HCT116 (cell line): ENCODE measurements around the gene ZNF284. TPM values are rescaled to one million over a fixed set of nuclear protein-coding genes. Genes with fewer than 3 reads are reported as not detected.
A peak's percentile ranks its signal among the peaks of the same experiment; 100 is the strongest.

Source experiments
- ATAC-seq: fragments of 200-7000 bp; cut with Tn5 transposase; 2 replicates; pipeline ENCODE4 v1.9.1; 2020; ENCODE audit warnings: mild to moderate bottlenecking, moderate library complexity
- BruUV-seq: library from RNA; stranded (reverse); fragments of 400-500 nt; replicated peaks from 2 replicates; lab custom pipeline; 2021; lab: Mats Ljungman, UMichigan
- CTCF ChIA-PET: fragments of 300-600 bp; sonication (Branson Sonifier 250); formaldehyde crosslinking; loops from one replicate; lab custom pipeline; 2021; ENCODE audit warnings: antibody characterized with exemption; lab: Charles Lee
- POLR2A ChIA-PET: fragments of 300-600, 350-600 bp; sonication (Branson Sonifier 250); formaldehyde crosslinking; loops from one replicate; lab custom pipeline; 2021; ENCODE audit warnings: antibody characterized with exemption; lab: Charles Lee
- RAD21 ChIA-PET, 2 experiments: fragments of 300-600 bp; sonication (Branson Sonifier 250); formaldehyde crosslinking; loops; one replicate each; lab custom pipeline; 2023; ENCODE audit warnings: low total read pairs in 2 of 2; ENCODE audit not compliant: uncharacterized antibody in 2 of 2, unreplicated experiment in 2 of 2, low non-redundant PET in 1 of 2; lab: Charles Lee
- DNase-seq: peaks from one replicate; pipeline ENCODE4 v3.0.0-alpha.2; 2010; ENCODE audit warnings: low read depth, low spot score
- H2AFZ ChIP-seq: fragments of 200-600 bp; shearing (Covaris generic), sonication (generic); 2 replicates; pipeline ENCODE4 v1.6.1; 2017; ENCODE audit warnings: low read depth, mixed run types, mixed read lengths, antibody characterized with exemption, low read length; ENCODE audit not compliant: poor library complexity, severe bottlenecking
- H3K27ac ChIP-seq: 2 replicates; pipeline ENCODE4 v1.5.1; 2012; ENCODE audit warnings: low read depth, low read length
- H3K27me3 ChIP-seq: fragments of 200-600 bp; sonication (generic); 2 replicates; pipeline ENCODE4 v1.6.1; 2016; ENCODE audit warnings: mixed run types, low read length, mixed read lengths; ENCODE audit not compliant: insufficient read depth
- H3K36me3 ChIP-seq, 2 experiments: fragments of 200-500 bp in 1 of 2; fragments of 200-600 bp in 1 of 2; sonication (Bioruptor generic) in 1 of 2; sonication (generic) in 1 of 2; 2 replicates each; pipeline versions ENCODE4 v1.5.1 to v1.6.1; 2014 to 2016; ENCODE audit warnings: low read length in 2 of 2, inconsistent platforms in 1 of 2, mixed read lengths in 1 of 2, mixed run types in 1 of 2; ENCODE audit not compliant: insufficient read depth in 2 of 2, control insufficient read depth in 1 of 2
- H3K4me1 ChIP-seq, 2 experiments: fragments of 200-600 bp in 1 of 2; sonication (generic) in 1 of 2; 2 replicates each; pipeline versions ENCODE4 v1.5.1 to v1.6.1; 2012 to 2017; ENCODE audit warnings: low read length in 2 of 2, inconsistent platforms in 1 of 2, mild to moderate bottlenecking in 1 of 2, mixed read lengths in 1 of 2, mixed run types in 1 of 2, moderate library complexity in 1 of 2; ENCODE audit not compliant: insufficient read depth in 2 of 2, control insufficient read depth in 1 of 2
- H3K4me2 ChIP-seq: fragments of 200-600 bp; sonication (generic); 2 replicates; pipeline ENCODE4 v1.6.1; 2017; ENCODE audit warnings: mixed run types, low read length, mixed read lengths
- H3K4me3 ChIP-seq, 2 experiments: fragments of 200-600 bp in 1 of 2; sonication (generic) in 1 of 2; replicated peaks in 1 of 2; 2 replicates each; pipeline ENCODE4 v1.5.1; 2011 to 2016; ENCODE audit warnings: low read length in 2 of 2, control low read depth in 1 of 2, low read depth in 1 of 2, mild to moderate bottlenecking in 1 of 2, mixed read lengths in 1 of 2, mixed run types in 1 of 2
- H3K79me2 ChIP-seq: fragments of 200-600 bp; sonication (generic); 2 replicates; pipeline ENCODE4 v1.6.1; 2017; ENCODE audit warnings: mild to moderate bottlenecking, mixed run types, low read length, moderate library complexity, mixed read lengths; ENCODE audit not compliant: insufficient read depth
- H3K9ac ChIP-seq: fragments of 200-600 bp; sonication (generic); 2 replicates; pipeline ENCODE4 v1.6.1; 2016; ENCODE audit warnings: low read length, mixed read lengths
- H3K9me2 ChIP-seq: fragments of 200-600 bp; sonication (generic), shearing (Covaris generic); 2 replicates; pipeline ENCODE4 v1.6.1; 2017; ENCODE audit warnings: mixed run types, mild to moderate bottlenecking, moderate library complexity; ENCODE audit not compliant: insufficient read depth
- H3K9me3 ChIP-seq, 2 experiments: fragments of 200-500 bp in 1 of 2; fragments of 200-600 bp in 1 of 2; sonication (Bioruptor generic) in 1 of 2; sonication (generic) in 1 of 2; 2 replicates each; pipeline ENCODE4 v1.6.1; 2014 to 2017; ENCODE audit warnings: low read length in 2 of 2, mixed read lengths in 2 of 2, inconsistent platforms in 1 of 2, low read depth in 1 of 2, mild to moderate bottlenecking in 1 of 2, mixed run types in 1 of 2, moderate library complexity in 1 of 2; ENCODE audit not compliant: control insufficient read depth in 1 of 2, insufficient read depth in 1 of 2
- H4K20me1 ChIP-seq: fragments of 200-600 bp; sonication (generic), shearing (Covaris generic); 2 replicates; pipeline ENCODE4 v1.6.1; 2017; ENCODE audit warnings: mixed run types, mild to moderate bottlenecking, moderate library complexity; ENCODE audit not compliant: insufficient read depth
- EGR1 ChIP-seq: IDR thresholded peaks from 2 replicates; pipeline ENCODE4 v1.6.1; 2012; ENCODE audit warnings: low read depth
- ELF1 ChIP-seq: IDR thresholded peaks from 2 replicates; pipeline ENCODE4 v1.6.1; 2012; ENCODE audit warnings: low read depth, borderline replicate concordance
- FOSL1 ChIP-seq: IDR thresholded peaks from 2 replicates; pipeline ENCODE4 v1.6.1; 2012; ENCODE audit warnings: low read depth
- POLR2AphosphoS5 ChIP-seq: IDR thresholded peaks from 2 replicates; pipeline ENCODE4 v1.6.1; 2011; ENCODE audit warnings: mild to moderate bottlenecking, low read depth, low read length, moderate library complexity
- SIN3A ChIP-seq: IDR thresholded peaks from 2 replicates; pipeline ENCODE4 v1.6.1; 2012; ENCODE audit warnings: low read depth
- SRF ChIP-seq: IDR thresholded peaks from 2 replicates; pipeline ENCODE4 v1.6.1; 2012; ENCODE audit warnings: low read depth
- YY1 ChIP-seq: IDR thresholded peaks from 2 replicates; pipeline ENCODE4 v1.6.1; 2011; ENCODE audit warnings: low read length, low read depth, moderate library complexity, mild to moderate bottlenecking; ENCODE audit not compliant: insufficient replicate concordance; ENCODE audit errors: extremely low read depth
- intact Hi-C: fragments of 100-400 bp; cut with micrococcal nuclease; formaldehyde crosslinking; loops from 2 replicates; pipeline ENCODE4 v1.10.0; 2022
- total RNA-seq: library from RNA; stranded (reverse); gene quantifications from one replicate; pipeline ENCODE4 v1.2.1, GENCODE V29; 2021; ENCODE audit not compliant: unreplicated experiment
- TF ChIP-seq, protein P1 (sequence below), 3 experiments: fragments of 200-600 bp in 1 of 3; sonication (generic) in 1 of 3; IDR thresholded peaks in 2 of 3; conservative IDR thresholded peaks in 1 of 3; 2 replicates each; pipeline ENCODE4 v1.5.1; 2012 to 2017; ENCODE audit warnings: low read depth in 2 of 3, low read length in 2 of 3, antibody characterized with exemption in 1 of 3, borderline replicate concordance in 1 of 3, control low read depth in 1 of 3, mild to moderate bottlenecking in 1 of 3, mixed read lengths in 1 of 3, mixed run types in 1 of 3, moderate library complexity in 1 of 3; ENCODE audit not compliant: insufficient read depth in 1 of 3
- TF ChIP-seq, protein P2 (sequence below): IDR thresholded peaks from 2 replicates; pipeline ENCODE4 v1.6.1; 2012; ENCODE audit warnings: low read depth

ZNF284 gene
- total RNA-seq, 1 experiment from 2014 or later = not detected

DNA sequence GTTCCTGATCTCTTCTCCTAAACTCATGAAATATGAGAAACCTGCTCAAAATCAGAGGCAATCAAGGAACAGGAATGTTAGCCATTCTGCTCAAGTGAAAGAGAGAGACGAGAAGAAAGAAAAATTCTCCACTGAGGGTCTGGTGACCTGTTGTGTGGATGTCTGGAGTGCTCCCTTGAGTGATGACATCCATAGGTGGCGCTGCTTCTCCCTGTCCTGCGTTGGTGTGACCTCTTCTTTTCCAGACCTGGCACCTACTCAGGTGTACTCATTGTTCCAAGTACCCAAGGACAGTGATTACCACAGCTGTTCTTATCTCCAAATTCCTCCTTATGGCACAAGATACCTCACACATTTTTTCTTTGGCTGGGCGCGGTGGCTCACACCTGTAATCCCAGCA is 16.1 kb upstream of the ZNF284 start:
- Histone ChIP-seq H3K4me1 (no peaks in the 10 kb centered on the region), H3K27me3 (no peaks in the 10 kb centered on the region), H3K36me3 (no peaks in the 10 kb centered on the region), H3K27ac (no peak overlapping the region), H3K79me2 (no peaks in the 10 kb centered on the region), H3K9me2 (no peaks in the 10 kb centered on the region), H3K9me3 (no peaks in the 10 kb centered on the region; a peak in 2 of 4 replicates), H2AFZ (no peak overlapping the region), H3K4me2 (no peak overlapping the region), H3K9ac (no peak overlapping the region), H3K4me3 (no peak overlapping the region), H4K20me1 (no peaks in the 10 kb centered on the region)
- intact Hi-C loops = no loop called here
- ChIA-PET POLR2A (no interaction called here), CTCF (no interaction called here), RAD21 (no interaction called here)
- TF ChIP-seq ELF1 (no peak), EGR1 (no peak)
- TF ChIP-seq, protein P1, sequence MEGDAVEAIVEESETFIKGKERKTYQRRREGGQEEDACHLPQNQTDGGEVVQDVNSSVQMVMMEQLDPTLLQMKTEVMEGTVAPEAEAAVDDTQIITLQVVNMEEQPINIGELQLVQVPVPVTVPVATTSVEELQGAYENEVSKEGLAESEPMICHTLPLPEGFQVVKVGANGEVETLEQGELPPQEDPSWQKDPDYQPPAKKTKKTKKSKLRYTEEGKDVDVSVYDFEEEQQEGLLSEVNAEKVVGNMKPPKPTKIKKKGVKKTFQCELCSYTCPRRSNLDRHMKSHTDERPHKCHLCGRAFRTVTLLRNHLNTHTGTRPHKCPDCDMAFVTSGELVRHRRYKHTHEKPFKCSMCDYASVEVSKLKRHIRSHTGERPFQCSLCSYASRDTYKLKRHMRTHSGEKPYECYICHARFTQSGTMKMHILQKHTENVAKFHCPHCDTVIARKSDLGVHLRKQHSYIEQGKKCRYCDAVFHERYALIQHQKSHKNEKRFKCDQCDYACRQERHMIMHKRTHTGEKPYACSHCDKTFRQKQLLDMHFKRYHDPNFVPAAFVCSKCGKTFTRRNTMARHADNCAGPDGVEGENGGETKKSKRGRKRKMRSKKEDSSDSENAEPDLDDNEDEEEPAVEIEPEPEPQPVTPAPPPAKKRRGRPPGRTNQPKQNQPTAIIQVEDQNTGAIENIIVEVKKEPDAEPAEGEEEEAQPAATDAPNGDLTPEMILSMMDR (IDR thresholded peaks at IDR 0.05 in 2 of 3, conservative IDR thresholded peaks at IDR 0.05 in 1 of 3; ENCODE audit: borderline replicate concordance in 1 of 3, insufficient read depth in 1 of 3, low read depth in 2 of 3, low read length in 2 of 3) = peak in 1 of 3 experiments; percentile 11; a peak in 1 of 6 replicates
- DNase-seq (no peak), ATAC-seq (no peak)
- no TSS peak for BruUV-seq

DNA sequence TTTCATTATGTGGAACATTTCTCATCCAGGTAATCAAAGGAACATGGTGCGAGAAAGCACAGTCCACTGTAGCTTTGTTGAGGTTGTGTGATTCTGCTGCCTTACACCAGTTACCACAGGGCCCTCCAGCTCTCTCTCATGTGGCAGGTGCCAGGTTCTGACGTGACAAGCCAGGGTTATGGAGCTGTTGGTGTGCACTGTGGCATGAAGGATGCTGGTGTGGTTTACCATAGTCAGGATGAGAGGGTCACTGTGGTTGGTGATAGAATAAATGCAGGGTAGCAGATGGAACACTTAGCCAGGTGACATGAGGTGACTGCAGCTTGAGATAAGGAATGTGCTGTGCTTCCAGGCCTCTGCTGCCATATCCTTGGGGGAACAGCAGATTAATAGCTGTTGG is 12.7 kb upstream of the ZNF284 start:
- ChIA-PET POLR2A (no interaction called here), RAD21 (no interaction called here)
- intact Hi-C loops = no loop called here

More for the DNA sequence above, 12.7 kb upstream of the ZNF284 start:
- ATAC-seq (no peak), DNase-seq (no peak)
- H3K27ac ChIP-seq = no peak overlapping the region
- no peaks in the 10 kb centered on the region for H3K9me2 ChIP-seq
- H3K79me2 ChIP-seq = no peaks in the 10 kb centered on the region
- H3K9me3 ChIP-seq = no peaks in the 10 kb centered on the region; a peak in 2 of 4 replicates
- H3K4me2 ChIP-seq = no peak overlapping the region
- no TSS peak for BruUV-seq
- H3K4me1 ChIP-seq = no peaks in the 10 kb centered on the region
- no peaks in the 10 kb centered on the region for H3K27me3 ChIP-seq
- no peaks in the 10 kb centered on the region for H3K36me3 ChIP-seq
- no peak for TF ChIP-seq YY1
- no peak for TF ChIP-seq SRF
- no peak for TF ChIP-seq SIN3A
- TF ChIP-seq POLR2AphosphoS5 = no peak
- TF ChIP-seq, protein P2, sequence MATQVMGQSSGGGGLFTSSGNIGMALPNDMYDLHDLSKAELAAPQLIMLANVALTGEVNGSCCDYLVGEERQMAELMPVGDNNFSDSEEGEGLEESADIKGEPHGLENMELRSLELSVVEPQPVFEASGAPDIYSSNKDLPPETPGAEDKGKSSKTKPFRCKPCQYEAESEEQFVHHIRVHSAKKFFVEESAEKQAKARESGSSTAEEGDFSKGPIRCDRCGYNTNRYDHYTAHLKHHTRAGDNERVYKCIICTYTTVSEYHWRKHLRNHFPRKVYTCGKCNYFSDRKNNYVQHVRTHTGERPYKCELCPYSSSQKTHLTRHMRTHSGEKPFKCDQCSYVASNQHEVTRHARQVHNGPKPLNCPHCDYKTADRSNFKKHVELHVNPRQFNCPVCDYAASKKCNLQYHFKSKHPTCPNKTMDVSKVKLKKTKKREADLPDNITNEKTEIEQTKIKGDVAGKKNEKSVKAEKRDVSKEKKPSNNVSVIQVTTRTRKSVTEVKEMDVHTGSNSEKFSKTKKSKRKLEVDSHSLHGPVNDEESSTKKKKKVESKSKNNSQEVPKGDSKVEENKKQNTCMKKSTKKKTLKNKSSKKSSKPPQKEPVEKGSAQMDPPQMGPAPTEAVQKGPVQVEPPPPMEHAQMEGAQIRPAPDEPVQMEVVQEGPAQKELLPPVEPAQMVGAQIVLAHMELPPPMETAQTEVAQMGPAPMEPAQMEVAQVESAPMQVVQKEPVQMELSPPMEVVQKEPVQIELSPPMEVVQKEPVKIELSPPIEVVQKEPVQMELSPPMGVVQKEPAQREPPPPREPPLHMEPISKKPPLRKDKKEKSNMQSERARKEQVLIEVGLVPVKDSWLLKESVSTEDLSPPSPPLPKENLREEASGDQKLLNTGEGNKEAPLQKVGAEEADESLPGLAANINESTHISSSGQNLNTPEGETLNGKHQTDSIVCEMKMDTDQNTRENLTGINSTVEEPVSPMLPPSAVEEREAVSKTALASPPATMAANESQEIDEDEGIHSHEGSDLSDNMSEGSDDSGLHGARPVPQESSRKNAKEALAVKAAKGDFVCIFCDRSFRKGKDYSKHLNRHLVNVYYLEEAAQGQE = no peak
- TF ChIP-seq FOSL1 = no peak
- no peak overlapping the region for H3K9ac ChIP-seq
- H4K20me1 ChIP-seq = no peaks in the 10 kb centered on the region
- H2AFZ ChIP-seq = no peak overlapping the region
- CTCF ChIA-PET = no interaction called here
- no peak overlapping the region for H3K4me3 ChIP-seq
